CD14-positive monocyte (primary cell): Measurements from ENCODE around the gene BTAF1. TPM values are rescaled to one million over a fixed set of nuclear protein-coding genes. Genes with fewer than 3 reads are reported as not detected.

ENCODE experiments used
- DNase-seq, 3 donors: peaks; one replicate each; pipeline ENCODE4 v3.0.0-alpha.2; 2011 to 2022
- H2AFZ ChIP-seq: 2 replicates; pipeline ENCODE4 v1.6.0; 2012; ENCODE audit warnings: mild to moderate bottlenecking, low read depth, low read length, inconsistent platforms; ENCODE audit not compliant: insufficient read depth, poor library complexity, severe bottlenecking
- H3K27ac ChIP-seq, 2 donors: 1 replicate in 1 of 2; 2 replicates in 1 of 2; pipeline ENCODE4 v1.5.1; 2012 to 2013; ENCODE audit warnings: low read length in 2 of 2, control low read depth in 1 of 2, inconsistent platforms in 1 of 2, low read depth in 1 of 2, mild to moderate bottlenecking in 1 of 2
- H3K27me3 ChIP-seq, 2 donors: one replicate each; pipeline versions ENCODE4 v1.6.0 to v1.6.1; 2011 to 2013; ENCODE audit warnings: low read length in 2 of 2; ENCODE audit not compliant: control insufficient read depth in 2 of 2, insufficient read depth in 2 of 2
- H3K36me3 ChIP-seq, 2 donors: replicated peaks in 1 of 2; 1 replicate in 1 of 2; 2 replicates in 1 of 2; pipeline versions ENCODE4 v1.5.1 to v1.6.1; 2012 to 2013; ENCODE audit warnings: low read length in 2 of 2, control low read depth in 1 of 2, inconsistent platforms in 1 of 2, mild to moderate bottlenecking in 1 of 2; ENCODE audit not compliant: insufficient read depth in 2 of 2, control insufficient read depth in 1 of 2
- H3K4me1 ChIP-seq, 2 donors: 1 replicate in 1 of 2; 2 replicates in 1 of 2; pipeline versions ENCODE4 v1.5.1 to v1.6.1; 2012 to 2013; ENCODE audit warnings: low read length in 2 of 2, control low read depth in 1 of 2, inconsistent platforms in 1 of 2, mild to moderate bottlenecking in 1 of 2, moderate library complexity in 1 of 2; ENCODE audit not compliant: insufficient read depth in 2 of 2, control insufficient read depth in 1 of 2
- H3K4me2 ChIP-seq: replicated peaks from 2 replicates; pipeline ENCODE3; 2012; ENCODE audit warnings: low read length, moderate library complexity, mild to moderate bottlenecking; ENCODE audit not compliant: poor library complexity, severe bottlenecking; ENCODE audit errors: extremely low read depth
- H3K4me3 ChIP-seq, 3 experiments: fragments of 200-600 bp in 1 of 3; sonication (generic) in 1 of 3; replicated peaks in 1 of 3; 1 replicate in 2 of 3; 2 replicates in 1 of 3; pipeline ENCODE4 v1.5.1; 2011 to 2013; ENCODE audit warnings: low read length in 3 of 3, mild to moderate bottlenecking in 3 of 3, control low read depth in 2 of 3, low read depth in 2 of 3, inconsistent platforms in 1 of 3, moderate library complexity in 1 of 3
- H3K79me2 ChIP-seq: 2 replicates; pipeline ENCODE4 v1.6.0; 2012; ENCODE audit warnings: mild to moderate bottlenecking, control low read depth, inconsistent platforms, low read length, moderate library complexity; ENCODE audit not compliant: insufficient read depth
- H3K9ac ChIP-seq: 2 replicates; pipeline ENCODE4 v1.6.0; 2017; ENCODE audit warnings: low read length, mild to moderate bottlenecking; ENCODE audit not compliant: insufficient read depth, poor library complexity, severe bottlenecking
- H3K9me3 ChIP-seq, 2 donors: replicated peaks in 1 of 2; 1 replicate in 1 of 2; 2 replicates in 1 of 2; pipeline versions ENCODE4 v1.5.1 to v1.6.1; 2012 to 2013; ENCODE audit warnings: low read length in 2 of 2, control low read depth in 1 of 2; ENCODE audit not compliant: control insufficient read depth in 1 of 2, insufficient read depth in 1 of 2
- H4K20me1 ChIP-seq: 2 replicates; pipeline ENCODE4 v1.6.0; 2012; ENCODE audit warnings: mild to moderate bottlenecking, low read length, control low read depth, moderate library complexity; ENCODE audit not compliant: insufficient read depth
- H3K27ac Mint-ChIP-seq, 7 donors: one replicate each; pipeline ENCODE4 v1.8.0; 2020; ENCODE audit warnings: mild to moderate bottlenecking in 7 of 7, mixed read lengths in 7 of 7, moderate library complexity in 6 of 7, inconsistent platforms in 2 of 7
- H3K27me3 Mint-ChIP-seq, 3 donors: one replicate each; pipeline ENCODE4 v1.8.0; 2021 to 2022; ENCODE audit warnings: low read depth in 3 of 3, mild to moderate bottlenecking in 3 of 3, mixed read lengths in 3 of 3, moderate library complexity in 3 of 3, inconsistent platforms in 1 of 3
- H3K36me3 Mint-ChIP-seq, 2 donors: one replicate each; pipeline ENCODE4 v1.8.0; 2020; ENCODE audit warnings: mixed read lengths in 2 of 2, inconsistent platforms in 1 of 2, mild to moderate bottlenecking in 1 of 2
- H3K4me1 Mint-ChIP-seq: one replicate; pipeline ENCODE4 v1.8.0; 2020; ENCODE audit warnings: mild to moderate bottlenecking, mixed read lengths
- H3K4me3 Mint-ChIP-seq, 2 donors: one replicate each; pipeline ENCODE4 v1.8.0; 2020; ENCODE audit warnings: mild to moderate bottlenecking in 2 of 2, mixed read lengths in 2 of 2, moderate library complexity in 1 of 2
- H3K9me3 Mint-ChIP-seq, 7 donors: one replicate each; pipeline ENCODE4 v1.8.0; 2020 to 2022; ENCODE audit warnings: mixed read lengths in 7 of 7, mild to moderate bottlenecking in 6 of 7, moderate library complexity in 6 of 7, inconsistent platforms in 2 of 7
- CTCF ChIP-seq: fragments of 200-600 bp; IDR thresholded peaks from one replicate; pipeline ENCODE4 v1.8.0; 2022; ENCODE audit warnings: antibody characterized with exemption, mild to moderate bottlenecking
- intact Hi-C, 2 donors: fragments of 100-400 bp; cut with micrococcal nuclease; formaldehyde crosslinking; loops; one replicate each; pipeline versions ENCODE4 v1.15.0 to v1.15.1; 2023
- polyA plus RNA-seq, 3 donors: library from polyadenylated mRNA; depleted of rRNA in 1 of 3; unstranded in 2 of 3; stranded (reverse) in 1 of 3; fragments of 300-500 nt in 2 of 3; fragments of >200 nt in 1 of 3; fragmentation: Illumina TruSeq in 2 of 3; gene quantifications; 1 replicate in 2 of 3; 2 replicates in 1 of 3; pipeline ENCODE4 v1.2.3, GENCODE V29; 2012 to 2021

BTAF1 gene
- polyA plus RNA-seq, 3 donors = 3.7 to 59.8 (median 5.1) TPM

GRCh38 chr10:92075829-92076228 lies 152.3 kb downstream of the BTAF1 start:
- intact Hi-C loops = no loop called here
- Mint-ChIP-seq H3K27me3 (no peaks in the 10 kb centered on the region), H3K36me3 (peaks cover 42 to 52% of the 10 kb centered on the region in 2 donors), H3K27ac (no peak overlapping the region), H3K4me1 (peaks cover 2% of the 10 kb centered on the region), H3K9me3 (peaks cover 0 to 3% (median 0%) of the 10 kb centered on the region in 7 donors), H3K4me3 (no peak overlapping the region)
- H3K9me3 ChIP-seq = no peaks in the 10 kb centered on the region
- H3K4me3 ChIP-seq = no peak overlapping the region
- H3K9ac ChIP-seq = no peak overlapping the region
- TF ChIP-seq CTCF = no peak
- no peak for DNase-seq
- no peak overlapping the region for H3K4me2 ChIP-seq
- H3K79me2 ChIP-seq = no peaks in the 10 kb centered on the region
- no peak overlapping the region for H3K27ac ChIP-seq
- H2AFZ ChIP-seq = no peak overlapping the region
- peaks cover 34 to 70% of the 10 kb centered on the region in 2 donors for H3K36me3 ChIP-seq
- H4K20me1 ChIP-seq = no peaks in the 10 kb centered on the region
- no peaks in the 10 kb centered on the region for H3K4me1 ChIP-seq
- H3K27me3 ChIP-seq = no peaks in the 10 kb centered on the region

- intact Hi-C loops = no loop called here
Measured at GRCh38 chr10:92076722-92077121, 153.2 kb downstream of the BTAF1 start.

More at GRCh38 chr10:92076722-92077121, 153.2 kb downstream of the BTAF1 start:
- H3K79me2 ChIP-seq = no peaks in the 10 kb centered on the region
- Mint-ChIP-seq H3K4me1 (peaks cover 2% of the 10 kb centered on the region), H3K27me3 (no peaks in the 10 kb centered on the region), H3K9me3 (peaks cover 0 to 3% (median 0%) of the 10 kb centered on the region in 7 donors), H3K36me3 (peaks cover 49 to 53% of the 10 kb centered on the region in 2 donors), H3K4me3 (no peak overlapping the region), H3K27ac (peak overlapping the region in 1 of 7 donors; percentile 77)
- no peak overlapping the region for H3K4me3 ChIP-seq
- no peaks in the 10 kb centered on the region for H4K20me1 ChIP-seq
- H3K27me3 ChIP-seq = no peaks in the 10 kb centered on the region
- no peak for TF ChIP-seq CTCF
- no peak for DNase-seq
- no peak overlapping the region for H2AFZ ChIP-seq
- H3K27ac ChIP-seq = no peak overlapping the region
- no peak overlapping the region for H3K4me2 ChIP-seq
- no peaks in the 10 kb centered on the region for H3K4me1 ChIP-seq
- no peak overlapping the region for H3K9ac ChIP-seq
- H3K9me3 ChIP-seq = no peaks in the 10 kb centered on the region
- peaks cover 40 to 79% of the 10 kb centered on the region in 2 donors for H3K36me3 ChIP-seq
